GM18868 (cell line): ENCODE results near the gene CSAG3.

ENCODE experiments used
- ATAC-seq: cut with Tn5 transposase; IDR thresholded peaks from one replicate; pipeline ENCODE4 v1.9.1; 2021; ENCODE audit warnings: mild to moderate bottlenecking, moderate library complexity; ENCODE audit not compliant: unreplicated experiment

Gene CSAG3

DNA sequence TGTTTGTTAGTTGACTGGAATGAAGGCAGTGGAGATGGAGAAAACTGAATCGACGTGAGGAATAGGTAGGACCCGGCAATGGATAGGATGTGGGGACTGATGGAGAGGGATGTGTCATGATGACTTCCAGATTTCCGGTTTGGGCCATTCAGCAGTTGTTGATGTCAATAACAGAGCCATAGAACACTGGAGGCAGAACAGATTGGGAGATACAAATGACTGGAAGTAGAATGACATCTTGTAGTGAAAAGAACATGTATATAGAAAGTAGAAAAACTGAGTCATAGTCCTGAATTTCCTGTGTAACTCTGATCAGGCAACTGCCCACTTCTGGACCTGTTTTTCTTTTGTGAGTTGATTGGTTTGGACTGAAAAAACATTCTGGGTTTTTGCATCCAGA, 47.0 kb downstream of the CSAG3 start:
- ATAC-seq: no peak
